HK-2 (cell line): ENCODE results near the gene PPM1E.
"Not testable (repeated sequence)": the region's sequence is repeated elsewhere in the genome, so short reads cannot be mapped to it uniquely, and the experiment has no call there.

ENCODE experiments used
- DNase-seq: peaks from one replicate; pipeline ENCODE4 v3.0.0-alpha.2; 2018; ENCODE audit not compliant: unreplicated experiment

The PPM1E gene

DNA sequence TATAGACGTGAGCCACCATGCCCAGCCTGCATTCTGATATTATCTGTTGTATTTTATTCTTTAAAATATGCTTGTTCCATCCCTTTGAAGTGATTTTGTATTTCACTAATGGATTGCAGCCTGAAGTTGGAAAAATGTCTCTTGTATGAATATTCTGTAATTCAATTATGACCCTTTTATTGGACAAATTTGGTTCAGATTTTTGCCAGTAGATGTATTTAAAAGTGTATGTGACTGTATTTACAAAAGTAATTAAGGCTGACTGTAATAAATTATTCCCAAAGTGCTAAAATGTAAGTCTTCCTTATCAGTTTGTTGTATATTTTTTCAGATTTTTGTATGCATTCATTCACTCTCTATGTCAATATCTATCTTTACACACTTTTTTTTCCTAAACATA is 23.8 kb downstream of the PPM1E start:
- no peak for DNase-seq

GRCh38 chr17:58783380-58783779 is 27.7 kb downstream of the PPM1E start:
- DNase-seq, result no peak

- DNase-seq, result no peak
These were observed 29.4 kb downstream of the PPM1E start for GRCh38 chr17:58785097-58785496.

GRCh38 chr17:58786586-58787295 is 31.1 kb downstream of the PPM1E start:
- DNase-seq, result no peak

GRCh38 chr17:58788199-58788598 is 32.5 kb downstream of the PPM1E start:
- DNase-seq, result no peak

GRCh38 chr17:58789160-58789559 is 33.5 kb downstream of the PPM1E start:
- DNase-seq, result no peak

GRCh38 chr17:58789831-58790230 is 34.2 kb downstream of the PPM1E start:
- DNase-seq, result no peak

DNA sequence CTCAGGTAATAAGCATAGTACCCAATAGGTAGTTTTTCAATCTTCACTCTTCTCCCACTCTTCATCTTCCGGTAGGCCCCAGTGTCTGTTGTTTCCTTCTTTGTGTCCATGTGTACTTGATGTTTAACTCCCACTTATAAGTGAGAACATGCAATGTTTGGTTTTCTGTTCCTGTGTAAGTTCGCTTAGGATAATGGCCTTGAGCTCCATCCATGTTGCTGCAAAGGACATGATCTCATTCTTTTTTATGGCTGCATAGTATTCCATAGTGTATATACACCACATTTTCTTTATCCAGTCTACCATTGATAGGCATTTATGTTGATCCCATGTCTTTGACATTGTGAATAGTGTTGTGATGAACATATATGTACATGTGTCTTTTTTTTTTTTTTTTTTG is 38.9 kb downstream of the PPM1E start:
- DNase-seq, result not testable (repeated sequence)

DNA sequence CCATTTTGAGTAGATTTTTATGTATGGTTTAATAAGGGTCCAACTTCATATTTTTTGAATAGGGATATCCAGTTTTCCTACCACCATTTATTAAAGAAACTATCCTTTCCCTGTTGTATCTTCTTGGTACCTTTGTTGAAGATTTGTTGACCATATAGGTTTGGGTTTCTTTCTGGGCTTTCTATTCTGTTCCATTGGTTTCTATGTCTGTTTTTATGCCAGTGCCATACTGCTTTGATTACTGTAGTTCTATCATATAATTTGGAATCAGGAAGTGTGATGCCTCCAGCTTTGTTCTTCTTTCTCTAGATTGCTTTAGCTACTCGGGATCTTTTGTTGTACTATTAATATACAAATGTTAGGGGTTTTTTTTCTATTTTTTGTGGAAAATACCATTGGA is 46.5 kb downstream of the PPM1E start:
- no peak for DNase-seq

GRCh38 chr17:58806046-58806445 is 50.4 kb downstream of the PPM1E start:
- no peak for DNase-seq

- no peak for DNase-seq
These were observed 53.2 kb downstream of the PPM1E start for GRCh38 chr17:58808609-58809563.

DNA sequence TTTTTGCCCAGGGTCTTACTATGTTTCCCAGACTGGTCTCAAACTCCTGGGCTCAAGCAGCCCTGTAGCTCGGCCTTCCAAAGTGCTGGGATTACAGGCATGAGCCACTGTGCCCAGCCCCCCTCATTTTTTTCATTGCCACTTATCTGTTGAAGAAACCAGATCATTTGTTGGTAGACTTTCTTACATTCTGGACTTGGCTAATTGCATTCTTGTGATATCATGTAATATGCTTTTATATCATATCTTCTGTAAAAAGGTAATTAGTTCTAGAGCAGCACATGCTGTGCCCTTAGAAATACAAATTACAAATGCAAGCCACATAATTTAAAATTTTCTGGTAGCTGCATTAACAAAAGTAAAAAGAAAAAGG is 53.9 kb downstream of the PPM1E start:
- no peak for DNase-seq

DNA sequence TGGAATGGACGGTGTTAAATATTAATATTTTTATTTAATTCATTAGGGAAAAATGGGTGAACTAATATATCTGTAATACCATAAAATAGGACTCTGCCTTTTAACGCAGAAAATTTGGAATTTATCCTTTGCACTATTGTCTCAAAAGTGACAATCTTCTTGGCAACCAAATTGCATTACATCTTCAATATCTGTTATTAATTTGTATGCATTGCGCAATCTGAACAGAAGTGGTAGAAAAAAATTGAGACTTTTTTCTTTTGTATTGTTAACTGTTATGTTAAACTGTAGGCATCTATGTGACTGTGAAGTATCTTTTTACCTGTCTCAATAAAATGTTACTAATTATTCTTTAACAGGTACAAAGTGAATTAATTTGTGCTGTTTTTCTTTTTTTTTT is 55.6 kb downstream of the PPM1E start:
- DNase-seq, result no peak

GRCh38 chr17:58813712-58814111 is 58.1 kb downstream of the PPM1E start:
- no peak for DNase-seq

- no peak for DNase-seq
These were observed 63.0 kb downstream of the PPM1E start for GRCh38 chr17:58818654-58819053.

GRCh38 chr17:58822148-58823050 is 66.7 kb downstream of the PPM1E start:
- no peak for DNase-seq

GRCh38 chr17:58823051-58823525 is 67.4 kb downstream of the PPM1E start:
- DNase-seq, result no peak

GRCh38 chr17:58829172-58829637 is 73.6 kb downstream of the PPM1E start:
- no peak for DNase-seq

DNA sequence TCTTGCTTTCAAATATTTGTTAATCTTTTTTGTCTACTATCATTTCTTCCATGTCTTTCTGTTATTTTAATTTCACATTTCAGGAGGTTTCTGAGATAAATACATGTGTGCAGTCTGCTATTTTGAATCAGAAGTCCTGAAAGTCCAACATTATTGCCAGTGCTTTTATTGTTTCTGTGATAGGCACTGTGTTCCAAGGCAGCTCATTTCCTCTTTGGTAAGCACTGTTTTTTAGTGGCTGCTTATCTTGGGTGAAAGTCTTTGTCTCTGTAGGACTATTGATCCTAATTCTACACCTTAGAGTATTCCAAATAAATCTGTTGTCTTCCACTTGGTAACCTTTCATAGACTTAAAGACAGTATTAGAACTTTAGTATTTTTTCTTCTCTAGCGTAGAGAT is 76.1 kb downstream of the PPM1E start:
- no peak for DNase-seq

- no peak for DNase-seq
These were observed 76.9 kb downstream of the PPM1E start for GRCh38 chr17:58832514-58832913.

DNA sequence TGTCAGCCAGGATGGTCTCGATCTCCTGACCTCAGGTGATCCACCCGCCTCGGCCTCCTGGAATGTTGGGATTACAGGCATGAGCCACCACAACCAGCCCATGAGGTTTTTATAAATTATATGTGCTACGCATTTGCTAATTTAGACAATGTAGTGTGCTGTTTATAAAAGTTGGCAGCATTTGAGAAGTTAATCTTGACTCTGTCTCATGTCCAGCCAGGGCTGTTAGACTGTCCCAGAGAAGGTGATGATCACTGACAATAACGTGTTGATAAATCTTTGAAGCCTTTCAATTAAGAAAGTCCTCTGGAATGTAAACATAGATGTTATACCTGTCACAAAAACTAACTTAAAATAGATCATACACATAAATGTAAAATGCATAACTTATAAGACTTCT is 82.0 kb downstream of the PPM1E start:
- no peak for DNase-seq
